Measurements from ENCODE around the gene SLC10A3.

SLC10A3 gene

GRCh38 chrX:154445776-154446175 is 44.7 kb downstream of the SLC10A3 start:
- H3K27me3 ChIP-seq (ENCODE audit: insufficient read depth, low read depth): no peaks in the 10 kb centered on the region
- no peak overlapping the region for H3K9ac ChIP-seq
- no peaks in the 10 kb centered on the region for H4K20me1 ChIP-seq (ENCODE audit: insufficient read depth)
- H3K4me2 ChIP-seq: no peak overlapping the region
- no peak overlapping the region for H2AFZ ChIP-seq (ENCODE audit: low read depth)
- H3K4me3 ChIP-seq (IDR thresholded peaks at IDR 0.05; ENCODE audit: insufficient read depth, low read depth, low read length): no peak overlapping the region
- H3K4me1 ChIP-seq (ENCODE audit: low read depth, poor library complexity, severe bottlenecking): peaks cover 3% of the 10 kb centered on the region
- H3K27ac ChIP-seq: no peak overlapping the region
- H3K36me3 ChIP-seq (ENCODE audit: insufficient read depth): no peaks in the 10 kb centered on the region
- no peaks in the 10 kb centered on the region for H3K79me2 ChIP-seq (ENCODE audit: insufficient read depth, low read depth)
- no peak for TF ChIP-seq CTCF (conservative IDR thresholded peaks at IDR 0.05; ENCODE audit: low read depth, low read length)

GRCh38 chrX:154444755-154445246 is 45.6 kb downstream of the SLC10A3 start:
- H4K20me1 ChIP-seq (ENCODE audit: insufficient read depth): no peaks in the 10 kb centered on the region
- no peaks in the 10 kb centered on the region for H3K27me3 ChIP-seq (ENCODE audit: insufficient read depth, low read depth)
- no peak overlapping the region for H3K27ac ChIP-seq
- peaks cover 3% of the 10 kb centered on the region for H3K4me1 ChIP-seq (ENCODE audit: low read depth, poor library complexity, severe bottlenecking)
- H3K36me3 ChIP-seq (ENCODE audit: insufficient read depth): no peaks in the 10 kb centered on the region
- peak overlapping the region; percentile 57 for H3K4me2 ChIP-seq
- no peaks in the 10 kb centered on the region for H3K79me2 ChIP-seq (ENCODE audit: insufficient read depth, low read depth)
- H3K9ac ChIP-seq: peak overlapping the region; percentile 61; the same call in 1 of the 2 replicates
- TF ChIP-seq CTCF (conservative IDR thresholded peaks at IDR 0.05; ENCODE audit: low read depth, low read length): no peak
- no peak overlapping the region for H3K4me3 ChIP-seq (IDR thresholded peaks at IDR 0.05; ENCODE audit: insufficient read depth, low read depth, low read length)
- H2AFZ ChIP-seq (ENCODE audit: low read depth): no peak overlapping the region

DNA sequence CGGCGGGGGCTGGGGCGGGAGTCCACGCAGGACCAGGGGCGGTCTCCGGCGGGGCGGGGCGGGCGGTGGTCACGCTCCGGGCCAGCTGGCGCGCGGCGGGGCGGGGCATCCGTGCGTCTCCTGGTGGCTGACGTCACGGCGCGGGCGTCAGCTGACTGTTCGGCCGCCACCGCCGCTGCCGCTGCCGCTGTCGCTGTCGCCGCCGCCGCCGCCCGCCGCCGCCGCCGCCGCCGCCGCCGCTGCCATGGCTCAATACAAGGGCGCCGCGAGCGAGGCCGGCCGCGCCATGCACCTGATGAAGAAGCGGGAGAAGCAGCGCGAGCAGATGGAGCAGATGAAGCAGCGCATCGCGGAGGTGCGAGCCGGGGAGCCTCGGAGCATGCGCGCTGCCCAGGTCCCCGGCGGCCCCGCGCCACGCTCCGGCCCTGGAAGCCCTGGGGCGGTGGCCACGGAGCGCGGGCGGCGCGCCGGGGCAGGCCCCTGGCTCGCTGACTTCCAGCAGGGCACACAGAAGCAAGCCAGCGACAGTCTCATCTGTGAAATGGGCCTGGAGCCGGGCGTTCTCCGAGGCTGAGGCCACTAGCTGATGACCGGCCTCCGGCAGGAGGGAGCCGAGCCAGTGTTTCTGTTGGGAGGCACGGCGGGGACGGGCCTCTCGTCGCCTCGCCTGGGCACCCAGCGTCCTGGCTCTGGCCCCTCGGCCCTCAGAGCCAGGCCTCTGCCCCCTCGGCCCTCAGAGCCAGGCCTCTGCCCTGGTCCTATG is 46.3 kb downstream of the SLC10A3 start, which contains the start of gene FAM50A:
Gene FAM50A, plus strand, starts transcription at position 150 of the 763 bp plus-strand sequence. Its CDS starts 95 bp downstream, at position 245.
- H3K36me3 ChIP-seq (ENCODE audit: insufficient read depth): no peaks in the 10 kb centered on the region
- no peak within 1 kb of the TSS for H3K4me3 ChIP-seq (IDR thresholded peaks at IDR 0.05; ENCODE audit: insufficient read depth, low read depth, low read length)
- H3K9ac ChIP-seq: peak within 1 kb of the TSS; percentile 61; the same call in 1 of the 2 replicates
- no peaks in the 10 kb centered on the region for H3K27me3 ChIP-seq (ENCODE audit: insufficient read depth, low read depth)
- no peak for TF ChIP-seq CTCF (conservative IDR thresholded peaks at IDR 0.05; ENCODE audit: low read depth, low read length)
- H3K4me1 ChIP-seq (ENCODE audit: low read depth, poor library complexity, severe bottlenecking): peaks cover 3% of the 10 kb centered on the region
- no peak within 1 kb of the TSS for H3K27ac ChIP-seq
- no peaks in the 10 kb centered on the region for H3K79me2 ChIP-seq (ENCODE audit: insufficient read depth, low read depth)
- H4K20me1 ChIP-seq (ENCODE audit: insufficient read depth): no peaks in the 10 kb centered on the region
- peak within 1 kb of the TSS; percentile 38; the same call in 1 of the 2 replicates for H2AFZ ChIP-seq (ENCODE audit: low read depth)
- H3K4me2 ChIP-seq: peak within 1 kb of the TSS; percentile 57

- Histone ChIP-seq H3K4me2 (no peak overlapping the region; the same call in 1 of the 2 replicates), H4K20me1 (ENCODE audit: insufficient read depth) (no peaks in the 10 kb centered on the region), H3K27me3 (ENCODE audit: insufficient read depth, low read depth) (no peaks in the 10 kb centered on the region), H3K4me3 (IDR thresholded peaks at IDR 0.05; ENCODE audit: insufficient read depth, low read depth, low read length) (no peak overlapping the region), H3K9ac (no peak overlapping the region), H3K27ac (no peak overlapping the region), H2AFZ (ENCODE audit: low read depth) (peak overlapping the region; percentile 14; the same call in 1 of the 2 replicates), H3K79me2 (ENCODE audit: insufficient read depth, low read depth) (peaks cover 3% of the 10 kb centered on the region; the same call in 1 of the 2 replicates), H3K36me3 (ENCODE audit: insufficient read depth) (no peaks in the 10 kb centered on the region), H3K4me1 (ENCODE audit: low read depth, poor library complexity, severe bottlenecking) (peaks cover 3% of the 10 kb centered on the region)
- no peak for TF ChIP-seq CTCF (conservative IDR thresholded peaks at IDR 0.05; ENCODE audit: low read depth, low read length)
Observed at GRCh38 chrX:154443479-154443910, 46.9 kb downstream of the SLC10A3 start.
